ENCODE results near the gene SLC22A16.

SLC22A16 gene

GRCh38 chr6:110404607-110405006, 71.8 kb downstream of the SLC22A16 start:
- no peak for DNase-seq (ENCODE audit: low spot score)

GRCh38 chr6:110401585-110402176, 74.7 kb downstream of the SLC22A16 start:
- DNase-seq (ENCODE audit: low spot score): no peak

DNA sequence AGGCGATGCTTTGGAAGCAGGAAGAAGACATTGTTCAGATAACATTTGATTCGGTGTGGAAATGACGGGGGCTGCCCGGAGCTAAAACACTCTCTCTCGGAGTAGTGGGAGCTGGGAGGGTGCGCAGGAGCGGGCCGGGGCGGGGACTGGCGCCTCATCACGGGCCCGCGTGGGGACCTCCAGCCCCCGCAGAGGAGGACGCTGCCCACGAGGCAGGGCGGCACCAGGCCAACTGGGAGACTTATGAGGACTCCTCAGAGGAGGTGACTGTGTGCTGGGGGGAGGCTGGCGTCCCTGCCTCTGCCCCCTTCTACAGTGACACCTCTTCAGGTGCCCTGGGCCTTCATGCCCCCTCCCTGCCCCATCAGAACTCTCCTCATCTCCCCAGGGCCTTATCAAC, 76.2 kb downstream of the SLC22A16 start:
- DNase-seq (ENCODE audit: low spot score): no peak

DNA sequence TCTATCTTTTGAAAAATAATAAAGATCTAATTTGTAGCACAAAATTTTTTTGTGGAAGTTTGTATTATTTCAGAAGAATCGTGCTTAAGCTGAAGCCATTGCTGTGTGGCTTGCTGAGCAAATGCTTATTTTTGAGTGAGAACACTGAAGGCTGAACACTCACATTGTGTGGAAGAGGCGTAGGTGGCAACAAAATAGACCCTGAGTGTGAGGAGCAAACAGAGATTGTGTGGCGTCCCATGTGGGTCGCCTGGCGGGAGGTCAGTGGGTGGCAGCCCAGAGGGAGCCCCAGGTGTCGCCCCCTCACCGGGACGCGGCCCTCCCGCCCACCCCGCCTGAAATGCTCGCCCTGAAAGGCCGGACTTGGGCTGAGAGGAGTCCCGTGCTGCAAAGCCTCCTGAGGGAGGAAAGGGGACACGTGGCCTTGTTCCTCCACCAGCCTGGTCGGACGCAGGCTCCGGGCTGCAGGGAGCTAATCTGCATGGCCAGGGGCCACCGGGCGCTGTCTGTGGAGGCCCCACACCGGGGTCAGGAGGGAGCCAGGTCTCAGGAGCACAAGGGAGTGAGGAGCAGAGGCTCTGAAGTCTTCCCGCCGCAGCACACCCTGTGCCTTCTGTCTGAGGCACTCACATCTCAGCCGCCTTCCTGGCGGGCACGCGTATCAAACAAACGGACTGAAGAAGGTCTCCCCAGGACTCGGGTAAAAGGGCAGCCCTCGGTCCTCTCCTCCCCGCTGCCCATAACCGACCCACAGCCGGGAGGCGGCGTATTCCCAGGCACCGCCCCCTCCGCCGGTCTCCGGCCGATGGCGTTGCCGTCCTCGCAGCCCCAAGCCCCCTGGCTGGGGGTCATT, 77.0 kb downstream of the SLC22A16 start:
- no peak for DNase-seq (ENCODE audit: low spot score)

- no peak for DNase-seq (ENCODE audit: low spot score)
Observed at GRCh38 chr6:110398778-110399177, 77.6 kb downstream of the SLC22A16 start.

DNA sequence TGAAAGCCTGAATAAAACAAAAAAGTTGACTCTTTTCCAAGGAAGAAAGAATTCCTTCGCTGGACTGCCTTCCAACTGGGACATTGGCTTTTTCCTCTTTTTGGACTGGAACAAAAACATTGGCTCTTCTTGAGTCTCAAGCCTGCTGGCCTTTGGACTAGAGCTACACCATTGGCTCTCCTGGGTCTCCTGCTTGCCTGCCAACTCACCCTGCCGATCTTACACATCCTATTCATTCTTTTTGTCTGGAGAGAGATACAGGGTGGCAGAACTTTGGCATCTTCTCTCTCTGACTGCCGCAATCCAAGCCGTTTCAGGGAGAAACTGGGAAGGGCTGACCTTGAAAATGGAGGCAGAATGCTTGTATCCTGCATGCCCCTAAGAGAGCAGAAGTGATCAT, 81.2 kb downstream of the SLC22A16 start:
- DNase-seq (ENCODE audit: low spot score): no peak

GRCh38 chr6:110394409-110394808, 82.0 kb downstream of the SLC22A16 start:
- no peak for DNase-seq (ENCODE audit: low spot score)

DNA sequence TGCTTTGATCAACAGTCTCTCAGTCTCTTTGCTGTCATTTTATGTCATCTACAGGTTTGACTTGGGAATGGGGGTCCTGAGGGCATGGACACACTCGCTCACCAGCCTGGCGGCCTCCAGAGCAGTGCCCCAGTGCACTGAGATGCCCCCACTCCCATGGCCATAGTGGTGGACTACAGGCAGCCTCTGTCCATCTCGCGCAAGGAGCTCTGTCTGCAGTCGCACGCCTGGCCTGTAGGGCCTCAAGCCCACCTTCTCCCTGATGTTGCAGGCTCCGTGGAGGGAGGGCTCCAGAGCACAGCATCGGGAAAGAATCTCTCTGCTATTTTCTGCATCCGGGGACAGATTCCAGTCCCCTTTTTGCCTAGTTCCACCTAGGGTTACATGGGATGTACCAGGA, 83.7 kb downstream of the SLC22A16 start:
- no peak for DNase-seq (ENCODE audit: low spot score)

DNA sequence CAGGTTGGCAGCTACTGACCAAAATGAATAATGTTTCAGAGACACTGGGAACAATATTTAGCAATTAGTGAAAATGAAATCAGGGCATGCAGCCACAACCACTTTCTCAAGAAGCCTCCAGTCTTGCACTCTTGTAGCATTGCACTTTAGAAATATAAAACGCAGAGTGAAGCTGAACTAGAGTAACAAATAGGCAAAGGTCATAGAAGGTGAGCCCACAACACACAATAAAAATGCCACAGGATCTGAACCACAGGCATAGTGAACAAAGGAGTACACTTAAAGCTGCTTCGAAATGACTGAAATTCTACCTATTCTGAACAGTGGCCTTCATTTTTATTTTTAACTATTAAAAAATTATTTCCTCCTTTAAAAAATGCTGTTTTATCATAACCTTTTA, 86.0 kb downstream of the SLC22A16 start:
- no peak for DNase-seq (ENCODE audit: low spot score)

DNA sequence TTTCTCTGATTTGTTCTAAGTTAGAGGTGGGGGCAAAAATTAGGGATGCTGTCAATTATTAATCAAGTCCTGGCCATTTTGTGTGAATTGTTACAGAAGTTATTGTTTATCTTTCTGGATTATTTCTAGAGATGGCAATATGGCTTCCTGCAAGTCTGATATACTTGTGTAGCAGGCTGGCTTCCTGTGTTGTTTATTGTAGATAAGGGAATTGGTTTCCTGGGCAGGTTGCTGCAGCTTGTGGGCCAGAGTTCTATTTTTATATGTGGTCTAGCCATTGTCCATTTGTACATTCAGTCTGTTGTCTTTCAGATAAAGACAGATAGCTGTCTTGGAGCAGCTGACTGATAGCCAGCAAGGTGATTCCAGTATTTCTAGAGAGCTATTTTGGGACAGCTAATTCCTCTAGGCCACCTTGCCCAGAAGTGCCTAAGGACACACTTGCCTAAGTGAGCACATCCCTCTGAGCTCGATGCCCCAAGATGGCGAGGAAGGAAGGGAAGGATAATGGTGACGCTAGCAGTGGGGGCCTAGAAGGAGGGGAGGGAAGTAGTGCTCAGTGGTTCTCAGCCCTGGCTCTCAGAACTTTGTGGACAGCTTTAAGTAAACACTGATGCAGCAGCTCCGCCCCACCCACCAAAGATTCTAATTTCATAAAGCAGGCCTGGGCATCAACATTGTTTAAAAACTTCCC, 86.6 kb downstream of the SLC22A16 start:
- no peak for DNase-seq (ENCODE audit: low spot score)

DNA sequence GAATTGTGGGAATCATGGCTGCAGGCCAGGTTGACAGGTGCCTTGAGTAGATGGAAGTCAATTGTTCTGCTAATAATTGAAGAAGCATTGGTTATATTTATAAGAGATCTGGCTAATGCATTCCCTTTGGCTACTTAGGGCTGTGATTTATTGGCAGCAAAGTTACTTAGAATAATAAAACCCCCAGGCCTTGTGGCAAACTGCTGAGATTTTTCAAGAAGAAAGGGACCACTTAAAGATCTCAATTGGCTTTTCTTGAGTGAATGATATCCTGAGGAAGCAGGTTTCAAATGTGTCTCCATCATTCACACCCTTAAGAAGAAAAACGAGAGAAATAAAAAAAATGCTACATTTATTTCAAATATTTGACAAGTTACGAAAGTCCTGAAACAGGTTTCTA, 88.4 kb downstream of the SLC22A16 start:
- DNase-seq (ENCODE audit: low spot score): no peak

GRCh38 chr6:110385458-110385863, 91.0 kb downstream of the SLC22A16 start:
- DNase-seq (ENCODE audit: low spot score): no peak

- DNase-seq (ENCODE audit: low spot score): no peak
Observed at GRCh38 chr6:110378552-110378951, 97.9 kb downstream of the SLC22A16 start.

Measured in kidney tubule cell (primary cell).